Measurements from ENCODE around the gene BCL7B. TPM values are rescaled to one million over a fixed set of nuclear protein-coding genes. Genes with fewer than 3 reads are reported as not detected.

The BCL7B gene
- total and polyA plus RNA-seq, 2 donors (not counting 3 experiments of a cell fraction or from before 2014, with no cell fraction given) = 61.2 to 68.3 TPM

DNA sequence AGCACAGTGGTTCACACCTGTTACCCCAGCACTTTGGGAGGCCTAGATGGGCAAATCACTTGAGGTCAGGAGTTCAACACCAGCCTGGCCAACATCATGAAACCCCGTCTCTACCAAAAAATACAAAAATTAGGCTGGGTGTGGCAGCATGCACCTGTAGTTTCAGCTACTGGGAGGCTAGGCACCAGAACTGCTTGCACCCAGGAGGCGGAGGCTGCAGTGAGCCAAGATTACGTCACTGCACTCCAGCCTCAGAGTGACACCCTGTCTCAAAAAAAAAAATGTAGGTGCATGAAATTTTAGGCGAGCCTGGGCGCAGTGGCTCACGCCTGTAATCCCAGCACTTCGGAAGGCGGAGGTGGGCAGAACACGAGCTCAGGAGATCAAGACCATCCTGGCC, 9.6 kb downstream of the BCL7B start:
- H3K27me3 ChIP-seq (ENCODE audit: control insufficient read depth in 2 of 2, insufficient read depth in 2 of 2, low read length in 2 of 2) = no peaks in the 10 kb centered on the region
- H3K79me2 ChIP-seq (ENCODE audit: control insufficient read depth, insufficient read depth, low read length) = peaks cover 66% of the 10 kb centered on the region
- no peaks in the 10 kb centered on the region for H3K4me1 ChIP-seq (ENCODE audit: control insufficient read depth, extremely low read depth, insufficient read depth, low read length)
- no peak overlapping the region for H3K9ac ChIP-seq (replicated peaks; ENCODE audit: extremely low read depth, insufficient read depth, low read length)
- H4K20me1 ChIP-seq (replicated peaks; ENCODE audit: control insufficient read depth, extremely low read depth, insufficient read depth, low read length) = no peaks in the 10 kb centered on the region
- peaks cover 4 to 9% of the 10 kb centered on the region in 2 experiments for H3K36me3 ChIP-seq (ENCODE audit: control insufficient read depth in 2 of 2, extremely low read depth in 1 of 2, insufficient read depth in 2 of 2, low read length in 2 of 2)
- H3K4me3 ChIP-seq (replicated peaks in 1 of 3; ENCODE audit: insufficient read depth in 1 of 3, low read depth in 1 of 3, low read length in 3 of 3) = no peak overlapping the region
- no peaks in the 10 kb centered on the region for H3K9me1 ChIP-seq (replicated peaks; ENCODE audit: control insufficient read depth, extremely low read depth, insufficient read depth, low read length)
- no peak overlapping the region for H2AFZ ChIP-seq (ENCODE audit: low read depth, low read length)
- no peak overlapping the region for H3K4me2 ChIP-seq (ENCODE audit: insufficient read depth, low read length)
- no peak for DNase-seq (ENCODE audit: low read depth, low spot score)
- CTCF ChIA-PET = interaction anchor here (0.9 to 1.1 kb wide), 3 partner anchors 43 to 187 kb away, joined by 3 to 4 read pairs (median 3); no protein-coding TSS in a partner anchor
- FAIRE-seq = no peak
- no TSS peak for BruUV-seq (replicated peaks)
- intact Hi-C loops (cut with micrococcal nuclease) (no loop called here), dilution Hi-C loops (cut with MboI; ENCODE audit: extremely low pct_ligation_motif_present, low sequenced_read_pairs) (no loop called here)
- no peak for TF ChIP-seq EZH2 (IDR thresholded peaks at IDR 0.05; ENCODE audit: borderline replicate concordance, low read depth, low read length, severe bottlenecking)
- no peak for TF ChIP-seq MYC (IDR thresholded peaks at IDR 0.05; ENCODE audit: low read depth, low read length)
- TF ChIP-seq FOS (IDR thresholded peaks at IDR 0.05; ENCODE audit: borderline replicate concordance, insufficient read depth, low read length) = no peak
- TF ChIP-seq JUN (IDR thresholded peaks at IDR 0.05; ENCODE audit: borderline replicate concordance, insufficient read depth, insufficient read length, low read depth) = no peak
- no peak for TF ChIP-seq MAX (IDR thresholded peaks at IDR 0.05; ENCODE audit: insufficient read depth, insufficient read length)
- TF ChIP-seq CTCF (IDR thresholded peaks at IDR 0.05; ENCODE audit: extremely low read depth in 1 of 2, insufficient read depth in 1 of 2, low read depth in 1 of 2, low read length in 2 of 2) = no peak
- no peak for TF ChIP-seq GATA2 (IDR thresholded peaks at IDR 0.05; ENCODE audit: insufficient read depth, insufficient read length, low read depth, low read length)
- no peak for TF ChIP-seq POLR2A (IDR thresholded peaks at IDR 0.05; ENCODE audit: low read depth, low read length)
- TF ChIP-seq POLR2AphosphoS5 (IDR thresholded peaks at IDR 0.05; ENCODE audit: insufficient read depth, low read depth, low read length) = no peak
- no peaks in the 10 kb centered on the region for H3K9me3 ChIP-seq (replicated peaks; ENCODE audit: control insufficient read depth, insufficient read depth, low read length)
- POLR2A ChIA-PET = no interaction called here
- no peak overlapping the region for H3K27ac ChIP-seq (ENCODE audit: insufficient read depth, low read depth, low read length)

Data from endothelial cell of umbilical vein (primary cell).